Ascending aorta (tissue), 2 donors: ENCODE data around the gene LHCGR. TPM values are rescaled to one million over a fixed set of nuclear protein-coding genes. Genes with fewer than 3 reads are reported as not detected.

Experiments
- DNase-seq, 2 donors: peaks; one replicate each; pipeline ENCODE4 v3.0.0-alpha.2; 2019; ENCODE audit warnings: low spot score in 2 of 2
- H3K27ac ChIP-seq, 2 donors: fragments of 200-600 bp; sonication (generic); one replicate each; pipeline ENCODE4 v1.5.1; 2016 to 2017; ENCODE audit warnings: mild to moderate bottlenecking in 1 of 2
- H3K27me3 ChIP-seq: fragments of 200-600 bp; sonication (generic); one replicate; pipeline ENCODE4 v1.5.1; 2017
- H3K36me3 ChIP-seq, 2 donors: fragments of 200-600 bp; sonication (generic); one replicate each; pipeline ENCODE4 v1.5.1; 2016
- H3K4me1 ChIP-seq, 2 donors: fragments of 200-600 bp; sonication (generic); one replicate each; pipeline ENCODE4 v1.5.1; 2016 to 2017; ENCODE audit warnings: mild to moderate bottlenecking in 1 of 2
- H3K4me3 ChIP-seq, 2 donors: fragments of 200-600 bp; sonication (generic); one replicate each; pipeline ENCODE4 v1.5.1; 2016 to 2017; ENCODE audit warnings: mild to moderate bottlenecking in 1 of 2
- H3K9me3 ChIP-seq, 2 donors: fragments of 200-600 bp; sonication (generic); one replicate each; pipeline ENCODE4 v1.5.1; 2016
- CTCF ChIP-seq, 3 experiments: fragments of 200-600 bp in 2 of 3; fragments of 450-650 bp in 1 of 3; sonication (generic) in 2 of 3; IDR thresholded peaks; one replicate each; pipeline ENCODE4 v1.5.1; 2016 to 2019; ENCODE audit warnings: antibody characterized with exemption in 3 of 3, mild to moderate bottlenecking in 1 of 3, moderate library complexity in 1 of 3
- intact Hi-C: fragments of 100-400 bp; cut with DNase I; formaldehyde crosslinking; loops from one replicate; pipeline ENCODE4 v1.15.1; 2023
- total RNA-seq: library from RNA; depleted of rRNA; stranded (reverse); fragments of >200 nt; gene quantifications from one replicate; pipeline ENCODE4 v1.1.0, GENCODE V29; 2016

The LHCGR gene
- total RNA-seq, 1 donor from 2014 or later: not detected

GRCh38 chr2:48638261-48638660 lies 117.3 kb downstream of the LHCGR start:
- Histone ChIP-seq H3K27ac (no peak overlapping the region), H3K9me3 (no peaks in the 10 kb centered on the region), H3K4me1 (no peaks in the 10 kb centered on the region), H3K27me3 (no peaks in the 10 kb centered on the region), H3K36me3 (no peaks in the 10 kb centered on the region), H3K4me3 (no peak overlapping the region)
- no peak for TF ChIP-seq CTCF (IDR thresholded peaks at IDR 0.05)
- no peak for DNase-seq
- intact Hi-C loops: no loop called here

Other genes starting within 250 kb of the LHCGR start
- 23.4 TPM for gene STON1, start 225.6 kb downstream of the LHCGR start, total RNA-seq
- 22.2 TPM for gene GTF2A1L, start 137.9 kb downstream of the LHCGR start, total RNA-seq